Endothelial cell of hepatic sinusoid (primary cell): ENCODE data around the gene CDKAL1.
"Not testable (repeated sequence)": the region's sequence is repeated elsewhere in the genome, so short reads cannot be mapped to it uniquely, and the experiment has no call there.

ENCODE experiments used
- in situ Hi-C: cut with HindIII; loops from 2 replicates; pipeline ENCODE4 v1.10.0; 2017; ENCODE audit warnings: low sequenced_read_pairs

Gene CDKAL1

GRCh38 chr6:21080221-21080620, 546.0 kb downstream of the CDKAL1 start:
- in situ Hi-C loops, result no loop called here

- in situ Hi-C loops, result no loop called here
These were observed 547.8 kb downstream of the CDKAL1 start for GRCh38 chr6:21082091-21082490.

GRCh38 chr6:21083708-21084107, 549.5 kb downstream of the CDKAL1 start:
- in situ Hi-C loops, result no loop called here

GRCh38 chr6:21084656-21085055, 550.4 kb downstream of the CDKAL1 start:
- in situ Hi-C loops, result no loop called here

- in situ Hi-C loops, result no loop called here
These were observed 551.0 kb downstream of the CDKAL1 start for GRCh38 chr6:21085211-21085610.

- in situ Hi-C loops, result no loop called here
These were observed 551.4 kb downstream of the CDKAL1 start for GRCh38 chr6:21085643-21086042.

GRCh38 chr6:21087188-21087587, 552.9 kb downstream of the CDKAL1 start:
- in situ Hi-C loops, result no loop called here

- in situ Hi-C loops, result no loop called here
These were observed 557.2 kb downstream of the CDKAL1 start for GRCh38 chr6:21091411-21091810.

GRCh38 chr6:21092231-21092772, 558.0 kb downstream of the CDKAL1 start:
- in situ Hi-C loops, result not testable (repeated sequence)

- in situ Hi-C loops, result no loop called here
These were observed 561.2 kb downstream of the CDKAL1 start for GRCh38 chr6:21095462-21095861.

- in situ Hi-C loops, result no loop called here
These were observed 563.9 kb downstream of the CDKAL1 start for GRCh38 chr6:21098134-21098533.

- in situ Hi-C loops, result no loop called here
These were observed 564.5 kb downstream of the CDKAL1 start for GRCh38 chr6:21098744-21099143.

GRCh38 chr6:21099338-21100314, 565.4 kb downstream of the CDKAL1 start:
- in situ Hi-C loops, result no loop called here

- in situ Hi-C loops, result no loop called here
These were observed 566.7 kb downstream of the CDKAL1 start for GRCh38 chr6:21100991-21101390.

GRCh38 chr6:21101694-21102093, 567.4 kb downstream of the CDKAL1 start:
- in situ Hi-C loops, result no loop called here

GRCh38 chr6:21102201-21102600, 567.9 kb downstream of the CDKAL1 start:
- in situ Hi-C loops, result no loop called here

GRCh38 chr6:21102624-21103023, 568.4 kb downstream of the CDKAL1 start:
- in situ Hi-C loops, result no loop called here

GRCh38 chr6:21103626-21104224, 569.5 kb downstream of the CDKAL1 start:
- in situ Hi-C loops, result no loop called here

GRCh38 chr6:21104288-21104687, 570.0 kb downstream of the CDKAL1 start:
- in situ Hi-C loops, result no loop called here

- in situ Hi-C loops, result no loop called here
These were observed 573.5 kb downstream of the CDKAL1 start for GRCh38 chr6:21107796-21108195.

GRCh38 chr6:21109391-21110178, 575.3 kb downstream of the CDKAL1 start:
- in situ Hi-C loops, result no loop called here
